ENCODE data around the gene RPS14.

RPS14 gene

GRCh38 chr5:150398722-150399523 is 50.6 kb downstream of the RPS14 start:
- DNase-seq = peak; percentile 35

- no peak for DNase-seq
Observed at GRCh38 chr5:150397782-150398721, 51.5 kb downstream of the RPS14 start.

- DNase-seq = no peak
Observed at GRCh38 chr5:150397146-150397781, 52.3 kb downstream of the RPS14 start.

GRCh38 chr5:150396267-150396666 is 53.3 kb downstream of the RPS14 start:
- no peak for DNase-seq

- DNase-seq = no peak
Observed at GRCh38 chr5:150395688-150395975, 53.9 kb downstream of the RPS14 start.

- DNase-seq = no peak
Observed at GRCh38 chr5:150394912-150395687, 54.4 kb downstream of the RPS14 start.

- no peak for DNase-seq
Observed at GRCh38 chr5:150394131-150394530, 55.4 kb downstream of the RPS14 start.

GRCh38 chr5:150393096-150393645 is 56.4 kb downstream of the RPS14 start:
- DNase-seq = no peak

- DNase-seq = no peak
Observed at GRCh38 chr5:150392680-150393079, 56.9 kb downstream of the RPS14 start.

Measured in activated T-cell treated with anti-CD3 and anti-CD28 coated beads, Interleukin-2, amount 50 U/mL, for 1 hour (primary cell).